LoVo (cell line): Measurements from ENCODE around the gene OBP2B.
A peak's percentile ranks its signal among the peaks of the same experiment; 100 is the strongest.
"Not testable (repeated sequence)": the region's sequence is repeated elsewhere in the genome, so short reads cannot be mapped to it uniquely, and the experiment has no call there.

Experiments used
- DNase-seq: peaks from one replicate; pipeline ENCODE4 v3.0.0-alpha.2; 2016; ENCODE audit warnings: low spot score

The OBP2B gene

GRCh38 chr9:133221177-133221809 is 12.2 kb upstream of the OBP2B start:
- no peak for DNase-seq

- DNase-seq: not testable (repeated sequence)
Observed at GRCh38 chr9:133218049-133218975, 9.3 kb upstream of the OBP2B start.

- DNase-seq: not testable (repeated sequence)
Observed at GRCh38 chr9:133217333-133217988, 8.4 kb upstream of the OBP2B start.

- DNase-seq: peak; percentile 19
Observed at GRCh38 chr9:133214276-133214675, 5.2 kb upstream of the OBP2B start.

- DNase-seq: no peak
Observed at GRCh38 chr9:133210609-133211008, 1.6 kb upstream of the OBP2B start.

- DNase-seq: no peak
Observed at GRCh38 chr9:133210202-133210532, 1.1 kb upstream of the OBP2B start.

- DNase-seq: not testable (repeated sequence)
Observed at GRCh38 chr9:133209327-133210201, 514 bp upstream of the OBP2B start.

GRCh38 chr9:133208171-133208879 is 725 bp downstream of the OBP2B start:
- not testable (repeated sequence) for DNase-seq

GRCh38 chr9:133207540-133208170 is 1.4 kb downstream of the OBP2B start:
- DNase-seq: no peak

- no peak for DNase-seq
Observed at GRCh38 chr9:133207021-133207531, 2.0 kb downstream of the OBP2B start.

GRCh38 chr9:133205996-133206931 is 2.8 kb downstream of the OBP2B start:
- no peak for DNase-seq

- not testable (repeated sequence) for DNase-seq
Observed at GRCh38 chr9:133205481-133205887, 3.6 kb downstream of the OBP2B start.

- DNase-seq: no peak
Observed at GRCh38 chr9:133204993-133205336, 4.1 kb downstream of the OBP2B start.

- no peak for DNase-seq
Observed at GRCh38 chr9:133204335-133204992, 4.6 kb downstream of the OBP2B start.

- DNase-seq: no peak
Observed at GRCh38 chr9:133203506-133204075, 5.5 kb downstream of the OBP2B start.

- no peak for DNase-seq
Observed at GRCh38 chr9:133202688-133203453, 6.2 kb downstream of the OBP2B start.

GRCh38 chr9:133202145-133202513 is 6.9 kb downstream of the OBP2B start:
- no peak for DNase-seq
